Naive thymus-derived CD4-positive, alpha-beta T cell (primary cell): ENCODE data around the gene MPRIP. TPM values are rescaled to one million over a fixed set of nuclear protein-coding genes. Genes with fewer than 3 reads are reported as not detected.

Source experiments
- ATAC-seq: fragments of 150-1000 bp; cut with Tn5 transposase; 2 replicates; pipeline ENCODE4 v1.10.0; 2021; ENCODE audit warnings: mild to moderate bottlenecking, moderate library complexity
- CTCF ChIA-PET: fragments of 350-600 bp; sonication (Branson Sonifier 250); formaldehyde crosslinking; loops from one replicate; lab custom pipeline; 2021; ENCODE audit warnings: antibody characterized with exemption; lab: Charles Lee
- POLR2A ChIA-PET: fragments of 350-600 bp; sonication (Branson Sonifier 250); formaldehyde crosslinking; loops from one replicate; lab custom pipeline; 2021; ENCODE audit warnings: antibody characterized with exemption, inconsistent platforms; lab: Charles Lee
- DNase-seq, 9 donors: peaks; one replicate each; pipeline versions ENCODE4 v3.0.0 to v3.0.0-alpha.2; 2020 to 2022; ENCODE audit warnings: mixed read lengths in 1 of 9
- H3K27ac ChIP-seq: one replicate; pipeline ENCODE4 v1.7.0; 2013; ENCODE audit warnings: mild to moderate bottlenecking, low read depth, low read length, moderate library complexity
- H3K27me3 ChIP-seq, 2 donors: one replicate each; pipeline ENCODE4 v1.7.0; 2013; ENCODE audit warnings: low read length in 2 of 2, mild to moderate bottlenecking in 2 of 2, moderate library complexity in 2 of 2; ENCODE audit not compliant: control insufficient read depth in 2 of 2, insufficient read depth in 2 of 2
- H3K36me3 ChIP-seq, 3 experiments: 1 replicate in 2 of 3; 2 replicates in 1 of 3; pipeline ENCODE4 v1.7.0; 2013; ENCODE audit warnings: low read length in 3 of 3, mild to moderate bottlenecking in 3 of 3, moderate library complexity in 1 of 3; ENCODE audit not compliant: insufficient read depth in 3 of 3, control insufficient read depth in 2 of 3
- H3K4me1 ChIP-seq, 2 donors: one replicate each; pipeline ENCODE4 v1.7.0; 2013; ENCODE audit warnings: low read length in 2 of 2, mild to moderate bottlenecking in 2 of 2, moderate library complexity in 1 of 2; ENCODE audit not compliant: control insufficient read depth in 2 of 2, insufficient read depth in 2 of 2
- H3K4me3 ChIP-seq: 2 replicates; pipeline ENCODE4 v1.7.0; 2013; ENCODE audit warnings: mild to moderate bottlenecking, low read length
- H3K9me3 ChIP-seq, 3 experiments: 1 replicate in 2 of 3; 2 replicates in 1 of 3; pipeline ENCODE4 v1.7.0; 2013; ENCODE audit warnings: low read length in 3 of 3; ENCODE audit not compliant: control insufficient read depth in 2 of 3
- H3K27ac Mint-ChIP-seq, 9 donors: one replicate each; pipeline ENCODE4 v1.8.0; 2020 to 2022; ENCODE audit warnings: mixed read lengths in 9 of 9, mild to moderate bottlenecking in 8 of 9, moderate library complexity in 5 of 9, inconsistent platforms in 2 of 9
- H3K27me3 Mint-ChIP-seq, 5 donors: one replicate each; pipeline ENCODE4 v1.8.0; 2021 to 2022; ENCODE audit warnings: mixed read lengths in 5 of 5, mild to moderate bottlenecking in 1 of 5
- H3K36me3 Mint-ChIP-seq, 5 donors: one replicate each; pipeline ENCODE4 v1.8.0; 2020 to 2022; ENCODE audit warnings: mixed read lengths in 5 of 5, mild to moderate bottlenecking in 3 of 5, inconsistent platforms in 1 of 5
- H3K4me1 Mint-ChIP-seq, 7 donors: one replicate each; pipeline ENCODE4 v1.8.0; 2020 to 2022; ENCODE audit warnings: mixed read lengths in 7 of 7, mild to moderate bottlenecking in 3 of 7, inconsistent platforms in 1 of 7
- H3K4me3 Mint-ChIP-seq, 10 donors: one replicate each; pipeline ENCODE4 v1.8.0; 2020 to 2022; ENCODE audit warnings: mild to moderate bottlenecking in 10 of 10, mixed read lengths in 10 of 10, moderate library complexity in 6 of 10, inconsistent platforms in 2 of 10
- H3K9me3 Mint-ChIP-seq, 11 donors: one replicate each; pipeline ENCODE4 v1.8.0; 2020 to 2022; ENCODE audit warnings: mixed read lengths in 11 of 11, mild to moderate bottlenecking in 4 of 11, inconsistent platforms in 1 of 11, moderate library complexity in 1 of 11
- intact Hi-C, 2 donors: fragments of 100-400 bp; cut with micrococcal nuclease; formaldehyde crosslinking; loops; one replicate each; pipeline ENCODE4 v1.15.1; 2023
- polyA plus RNA-seq, 2 donors: library from polyadenylated mRNA; unstranded; fragments of 300-500 nt; fragmentation: Illumina TruSeq; gene quantifications; one replicate each; pipeline ENCODE4 v1.2.3, GENCODE V29; 2021
- total RNA-seq, 6 experiments: library from RNA in 5 of 6; stranded (reverse) in 5 of 6; gene quantifications; 1 replicate in 5 of 6; 2 replicates in 1 of 6; pipeline ENCODE4 v1.2.3 and lab custom pipeline; 2021 to 2026

The MPRIP gene
- total and polyA plus RNA-seq, 7 experiments from 2014 or later: 18.6 to 259 (median 196) TPM

DNA sequence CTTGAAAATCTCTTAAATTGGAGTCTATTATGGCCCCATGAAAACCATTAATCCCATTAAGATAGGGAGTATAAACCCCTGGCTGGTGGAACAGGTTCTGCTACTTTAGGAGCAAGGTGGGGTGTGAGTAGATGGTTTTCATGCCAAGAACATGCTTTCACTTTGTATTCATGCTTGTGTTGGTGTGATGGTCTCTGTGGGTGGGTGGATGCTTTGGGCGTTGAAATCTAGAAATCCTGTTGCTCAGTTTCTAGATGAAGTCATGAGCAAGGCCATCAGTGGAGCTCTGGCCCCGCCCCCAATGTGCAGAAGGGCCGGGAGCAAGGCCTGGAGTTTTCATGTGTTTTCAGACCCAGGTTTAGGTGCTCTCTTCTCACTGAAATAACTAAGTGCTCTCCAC is 143.8 kb downstream of the MPRIP start:
- ChIA-PET CTCF (interaction anchor here (0.6 kb wide), 1 partner anchor 1228 kb away, joined by 4 read pairs; no protein-coding TSS in a partner anchor), POLR2A (interaction anchor here (0.7 to 1.8 kb wide), 4 partner anchors 9 to 87 kb away, joined by 3 to 7 read pairs (median 4); no protein-coding TSS in a partner anchor)
- peak overlapping the region; percentile 71 to 100 (median 98) for H3K27ac Mint-ChIP-seq
- intact Hi-C loops: loop anchor here in 1 of 2 donors (2.0 kb wide), 1 partner anchor 95 kb away; the partner anchor contains the start of gene COPS3
- no peaks in the 10 kb centered on the region for H3K27me3 ChIP-seq
- DNase-seq (peak in 1 of 9 donors; percentile 70), ATAC-seq (no peak)
- peaks cover 46 to 71% (median 66%) of the 10 kb centered on the region in 7 donors for H3K4me1 Mint-ChIP-seq
- H3K36me3 Mint-ChIP-seq: peaks cover 0 to 50% (median 19%) of the 10 kb centered on the region in 5 donors
- H3K27ac ChIP-seq: no peak overlapping the region
- H3K4me3 ChIP-seq: no peak overlapping the region
- no peaks in the 10 kb centered on the region for H3K9me3 ChIP-seq
- peaks cover 0 to 17% (median 3%) of the 10 kb centered on the region in 3 experiments for H3K36me3 ChIP-seq
- H3K4me1 ChIP-seq: peaks cover 38 to 58% of the 10 kb centered on the region in 2 donors
- no peaks in the 10 kb centered on the region for H3K27me3 Mint-ChIP-seq
- H3K4me3 Mint-ChIP-seq: peak overlapping the region in 9 of 10 donors; percentile 18 to 75 (median 55)
- peaks cover 0 to 3% (median 0%) of the 10 kb centered on the region in 11 donors for H3K9me3 Mint-ChIP-seq

DNA sequence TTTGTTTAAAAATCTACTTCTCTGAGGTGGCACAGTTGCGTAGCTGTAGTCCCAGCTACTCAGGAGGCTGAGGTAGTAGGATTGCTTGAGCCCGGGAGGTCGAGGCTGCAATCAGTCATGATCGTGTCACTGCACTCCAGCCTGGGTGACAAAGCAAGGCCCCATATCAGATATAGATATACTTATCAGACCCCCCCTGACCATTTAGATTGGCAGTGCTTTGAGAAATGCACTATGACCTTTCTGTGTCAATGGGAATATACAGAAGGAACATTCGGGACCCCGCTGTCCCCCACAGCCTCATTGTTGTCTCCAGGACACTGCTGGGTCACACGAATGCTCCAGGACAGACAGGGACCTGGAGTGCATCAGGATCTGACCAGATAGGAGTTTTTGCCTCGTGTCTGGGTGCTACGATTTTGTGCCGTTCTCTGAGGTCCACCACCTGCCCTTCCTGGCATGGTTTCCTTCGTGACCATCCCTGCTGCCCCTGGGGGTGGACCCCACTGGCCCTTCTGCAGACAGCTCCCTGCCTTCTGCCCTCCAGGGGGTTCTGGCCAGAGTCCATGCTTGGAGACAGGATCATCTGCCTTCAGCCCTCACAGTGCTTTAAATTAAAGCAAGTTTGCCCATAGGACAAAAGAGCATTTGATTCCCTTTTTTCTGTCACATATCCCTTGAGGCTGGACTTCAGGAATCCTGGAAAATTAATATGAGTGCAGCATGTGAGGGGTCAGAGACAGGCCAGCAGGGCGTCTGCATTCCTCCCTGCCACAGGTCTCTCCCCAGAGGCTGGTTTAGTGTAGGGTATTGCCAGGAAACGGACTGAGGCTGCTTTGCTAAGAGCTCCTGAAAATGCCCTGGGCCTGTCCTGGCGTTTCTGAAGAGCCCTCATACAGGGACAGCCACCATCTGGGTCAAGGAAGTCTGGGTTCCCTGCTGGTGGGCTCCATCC is 144.6 kb downstream of the MPRIP start:
- peaks cover 0 to 3% (median 0%) of the 10 kb centered on the region in 11 donors for H3K9me3 Mint-ChIP-seq
- intact Hi-C loops: loop anchor here in 1 of 2 donors (2.0 kb wide), 1 partner anchor 94 kb away; the partner anchor contains the start of gene COPS3
- peaks cover 43 to 66% (median 58%) of the 10 kb centered on the region in 7 donors for H3K4me1 Mint-ChIP-seq
- no peaks in the 10 kb centered on the region for H3K27me3 Mint-ChIP-seq
- H3K4me3 ChIP-seq: no peak overlapping the region
- ChIA-PET CTCF (interaction anchor here (0.6 kb wide), 1 partner anchor 1229 kb away, joined by 4 read pairs; no protein-coding TSS in a partner anchor), POLR2A (interaction anchor here (0.6 to 1.8 kb wide), 4 partner anchors 8 to 20 kb away, joined by 3 to 7 read pairs (median 4); no protein-coding TSS in a partner anchor)
- peak overlapping the region; percentile 10 to 100 (median 98) for H3K27ac Mint-ChIP-seq
- no peaks in the 10 kb centered on the region for H3K9me3 ChIP-seq
- no peaks in the 10 kb centered on the region for H3K27me3 ChIP-seq
- DNase-seq (no peak), ATAC-seq (no peak)
- peaks cover 31 to 51% of the 10 kb centered on the region in 2 donors for H3K4me1 ChIP-seq
- H3K4me3 Mint-ChIP-seq: peak overlapping the region in 7 of 10 donors; percentile 17 to 73 (median 53)
- peaks cover 0 to 47% (median 19%) of the 10 kb centered on the region in 5 donors for H3K36me3 Mint-ChIP-seq
- peaks cover 0 to 17% (median 3%) of the 10 kb centered on the region in 3 experiments for H3K36me3 ChIP-seq
- peak overlapping the region; percentile 35 for H3K27ac ChIP-seq

DNA sequence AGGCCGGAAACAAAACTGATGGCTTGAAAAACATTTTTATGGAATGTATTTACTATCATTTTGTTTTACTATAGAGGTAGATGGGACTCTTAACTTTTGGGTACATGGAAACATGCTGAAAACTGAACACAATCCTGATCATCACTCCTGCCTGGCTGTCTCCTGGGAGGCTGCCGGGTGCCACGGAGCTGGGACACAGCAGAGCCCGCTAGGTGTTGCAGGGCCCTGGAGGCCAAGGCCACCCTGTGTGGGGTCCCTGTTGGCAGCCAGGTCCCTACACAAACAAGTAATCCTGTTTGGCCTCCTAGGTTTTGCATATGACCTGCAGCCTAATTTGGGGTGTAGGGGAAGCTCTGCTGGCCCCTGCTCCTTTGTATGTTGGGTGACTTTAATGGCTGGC is 146.3 kb downstream of the MPRIP start:
- no peak for DNase-seq
- H3K36me3 Mint-ChIP-seq: peaks cover 0 to 42% (median 16%) of the 10 kb centered on the region in 5 donors
- H3K27ac Mint-ChIP-seq: peak overlapping the region in 2 of 9 donors; percentile 79 to 93
- H3K4me3 Mint-ChIP-seq: no peak overlapping the region
- H3K4me3 ChIP-seq: no peak overlapping the region
- H3K27ac ChIP-seq: no peak overlapping the region
- H3K4me1 Mint-ChIP-seq: peaks cover 38 to 56% (median 44%) of the 10 kb centered on the region in 7 donors
- H3K9me3 Mint-ChIP-seq: peaks cover 0 to 3% (median 0%) of the 10 kb centered on the region in 11 donors
- intact Hi-C loops: no loop called here
- no peaks in the 10 kb centered on the region for H3K27me3 Mint-ChIP-seq
- ChIA-PET CTCF (no interaction called here), POLR2A (no interaction called here)
- H3K9me3 ChIP-seq: no peaks in the 10 kb centered on the region
- peaks cover 20 to 33% of the 10 kb centered on the region in 2 donors for H3K4me1 ChIP-seq
- no peak for ATAC-seq
- H3K36me3 ChIP-seq: peaks cover 0 to 17% (median 3%) of the 10 kb centered on the region in 3 experiments
- H3K27me3 ChIP-seq: no peaks in the 10 kb centered on the region

DNA sequence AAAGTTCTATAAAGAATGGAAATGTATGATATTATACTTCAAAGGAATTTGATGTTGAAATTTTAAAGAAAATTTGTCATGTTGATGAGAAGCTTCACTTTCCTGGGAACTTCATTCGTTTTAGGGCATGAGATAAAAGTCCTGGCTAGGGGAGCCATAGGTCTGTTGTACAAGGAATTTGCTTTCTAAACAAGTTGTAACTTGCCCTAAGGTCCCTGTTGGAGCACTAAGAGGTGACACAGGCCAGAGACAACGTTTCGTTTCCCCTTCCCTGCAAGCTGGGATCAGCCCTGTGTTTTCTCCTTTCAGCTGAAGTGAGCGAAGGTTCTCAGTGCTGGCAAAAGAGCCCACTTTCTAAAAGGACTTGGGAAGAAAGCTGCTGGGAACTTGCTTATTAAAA is 147.3 kb downstream of the MPRIP start:
- H3K4me3 ChIP-seq: no peak overlapping the region
- H3K4me3 Mint-ChIP-seq: no peak overlapping the region
- no peak overlapping the region for H3K27ac Mint-ChIP-seq
- peaks cover 10 to 23% of the 10 kb centered on the region in 2 donors for H3K4me1 ChIP-seq
- POLR2A ChIA-PET: interaction anchor here (1.3 to 1.5 kb wide), 2 partner anchors 15 to 646 kb away, joined by 3 read pairs; no protein-coding TSS in a partner anchor
- H3K9me3 ChIP-seq: no peaks in the 10 kb centered on the region
- H3K9me3 Mint-ChIP-seq: peaks cover 0 to 3% (median 0%) of the 10 kb centered on the region in 11 donors
- intact Hi-C loops: no loop called here
- CTCF ChIA-PET: interaction anchor here (1.1 to 1.4 kb wide), 2 partner anchors 9 to 29 kb away, joined by 3 to 4 read pairs; no protein-coding TSS in a partner anchor
- peaks cover 0 to 17% (median 3%) of the 10 kb centered on the region in 3 experiments for H3K36me3 ChIP-seq
- H3K36me3 Mint-ChIP-seq: peaks cover 0 to 34% (median 15%) of the 10 kb centered on the region in 5 donors
- H3K27me3 Mint-ChIP-seq: no peaks in the 10 kb centered on the region
- H3K27me3 ChIP-seq: no peaks in the 10 kb centered on the region
- DNase-seq (no peak), ATAC-seq (no peak)
- H3K4me1 Mint-ChIP-seq: peaks cover 28 to 46% (median 34%) of the 10 kb centered on the region in 7 donors
- H3K27ac ChIP-seq: no peak overlapping the region

- CTCF ChIA-PET: interaction anchor here (1.1 to 1.4 kb wide), 2 partner anchors 9 to 30 kb away, joined by 3 to 4 read pairs; no protein-coding TSS in a partner anchor
- Histone ChIP-seq H3K4me1 (peaks cover 6 to 17% of the 10 kb centered on the region in 2 donors), H3K9me3 (no peaks in the 10 kb centered on the region), H3K27ac (no peak overlapping the region), H3K27me3 (no peaks in the 10 kb centered on the region), H3K4me3 (no peak overlapping the region), H3K36me3 (peaks cover 0 to 17% (median 3%) of the 10 kb centered on the region in 3 experiments)
- peak overlapping the region in 2 of 9 donors; percentile 29 to 41 for H3K27ac Mint-ChIP-seq
- H3K36me3 Mint-ChIP-seq: peaks cover 0 to 28% (median 12%) of the 10 kb centered on the region in 5 donors
- ATAC-seq (no peak), DNase-seq (no peak)
- POLR2A ChIA-PET: interaction anchor here (1.3 to 1.5 kb wide), 3 partner anchors 10 to 645 kb away, joined by 3 to 5 read pairs (median 3); no protein-coding TSS in a partner anchor
- H3K4me3 Mint-ChIP-seq: no peak overlapping the region
- peaks cover 0 to 3% (median 0%) of the 10 kb centered on the region in 11 donors for H3K9me3 Mint-ChIP-seq
- intact Hi-C loops: no loop called here
- peaks cover 22 to 40% (median 28%) of the 10 kb centered on the region in 7 donors for H3K4me1 Mint-ChIP-seq
- H3K27me3 Mint-ChIP-seq: no peaks in the 10 kb centered on the region
Observed at GRCh38 chr17:17190188-17190587, 147.9 kb downstream of the MPRIP start.

DNA sequence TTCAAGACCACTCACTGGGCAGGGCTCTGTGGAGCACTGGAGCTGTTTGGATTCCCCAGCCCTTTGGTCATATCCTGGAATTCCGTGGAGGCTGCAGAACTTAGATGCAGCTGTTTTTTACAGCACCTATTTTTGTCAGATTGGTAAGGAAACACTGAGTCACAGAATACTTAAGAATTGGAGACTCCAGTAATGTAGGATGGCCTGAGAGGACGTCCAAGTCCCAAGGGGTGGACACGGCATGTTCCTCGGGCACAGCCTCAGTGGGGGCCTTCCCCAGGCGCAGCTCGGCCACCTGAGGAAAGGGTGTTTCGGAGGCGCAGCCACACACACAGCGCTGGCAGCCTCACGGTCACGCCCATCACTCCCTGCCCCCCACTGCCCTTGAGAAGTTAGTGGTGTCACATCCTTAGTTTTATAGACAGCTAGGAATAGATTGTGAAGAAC is 149.1 kb downstream of the MPRIP start:
- peaks cover 10 to 28% (median 16%) of the 10 kb centered on the region in 7 donors for H3K4me1 Mint-ChIP-seq
- Histone ChIP-seq H3K4me1 (peaks cover 0 to 5% of the 10 kb centered on the region in 2 donors), H3K4me3 (no peak overlapping the region), H3K27ac (no peak overlapping the region), H3K36me3 (peaks cover 0 to 17% (median 3%) of the 10 kb centered on the region in 3 experiments), H3K9me3 (no peaks in the 10 kb centered on the region), H3K27me3 (no peaks in the 10 kb centered on the region)
- H3K27me3 Mint-ChIP-seq: no peaks in the 10 kb centered on the region
- peak overlapping the region in 1 of 9 donors; percentile 28 for H3K27ac Mint-ChIP-seq
- H3K9me3 Mint-ChIP-seq: peaks cover 0 to 2% (median 0%) of the 10 kb centered on the region in 11 donors
- H3K4me3 Mint-ChIP-seq: no peak overlapping the region
- DNase-seq (no peak), ATAC-seq (no peak)
- H3K36me3 Mint-ChIP-seq: peaks cover 0 to 16% (median 5%) of the 10 kb centered on the region in 5 donors
- ChIA-PET CTCF (no interaction called here), POLR2A (interaction anchor here (0.6 to 2.0 kb wide), 4 partner anchors 9 to 121 kb away, joined by 3 to 6 read pairs (median 4); no protein-coding TSS in a partner anchor)
- intact Hi-C loops: no loop called here
